Measurements from ENCODE around the gene TMEM125. TPM values are rescaled to one million over a fixed set of nuclear protein-coding genes. Genes with fewer than 3 reads are reported as not detected.

The TMEM125 gene
- total and polyA plus RNA-seq, 2 experiments from 2014 or later = not detected

DNA sequence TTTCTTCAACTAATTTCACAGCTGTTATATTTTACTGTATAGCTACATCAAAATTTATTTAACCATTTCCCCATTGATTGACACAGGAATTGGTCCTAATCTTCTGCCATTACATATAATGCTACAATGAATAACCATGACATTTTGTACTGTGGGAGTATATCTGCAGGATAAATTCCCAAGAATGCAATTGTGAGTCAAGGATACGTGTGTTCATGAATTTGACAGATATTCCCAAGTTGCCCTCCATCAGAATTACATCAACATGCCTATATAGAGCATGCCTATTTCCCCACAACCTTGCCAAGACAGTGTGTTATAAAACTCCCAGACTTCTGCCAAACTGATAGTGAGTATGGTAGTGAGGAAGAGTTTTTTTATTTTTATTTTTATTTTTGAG is 28.3 kb downstream of the TMEM125 start:
- H2AFZ ChIP-seq = no peak overlapping the region
- no peak for TF ChIP-seq EZH2 (IDR thresholded peaks at IDR 0.05; ENCODE audit: insufficient read depth, poor library complexity, severe bottlenecking)
- no peak for TF ChIP-seq EZH2phosphoT487 (IDR thresholded peaks at IDR 0.05; ENCODE audit: insufficient read depth, low read depth)
- H3K79me2 ChIP-seq (ENCODE audit: insufficient read depth) = no peaks in the 10 kb centered on the region
- no peak overlapping the region for H3K27ac ChIP-seq
- WGBS, 2 experiments (ENCODE audit: low coverage in 1 of 2, low lambda C conversion rate in 2 of 2, missing lambda C conversion rate in 2 of 2) = 52 to 85% methylated on average over 1 of the region's 1 CpG
- H3F3A ChIP-seq (ENCODE audit: insufficient read depth) = peaks cover 4% of the 10 kb centered on the region; the same call in 1 of the 2 replicates
- no peak overlapping the region for H3K9ac ChIP-seq
- H3K9me2 ChIP-seq (ENCODE audit: insufficient read depth) = no peaks in the 10 kb centered on the region
- no peaks in the 10 kb centered on the region for H3K9me3 ChIP-seq (ENCODE audit: low read depth)
- H3K36me3 ChIP-seq (ENCODE audit: low read depth) = no peaks in the 10 kb centered on the region
- H3K4me1 ChIP-seq (ENCODE audit: insufficient read depth) = peaks cover 3% of the 10 kb centered on the region
- H3K27me3 ChIP-seq (replicated peaks; ENCODE audit: insufficient read depth) = no peaks in the 10 kb centered on the region
- no peak for DNase-seq
- in situ Hi-C loops (cut with MboI) = no loop called here
- no peak overlapping the region for H3K4me3 ChIP-seq
- no peaks in the 10 kb centered on the region for H4K20me1 ChIP-seq (ENCODE audit: insufficient read depth)
- no peak overlapping the region for H3K4me2 ChIP-seq (ENCODE audit: unreplicated experiment)

DNA sequence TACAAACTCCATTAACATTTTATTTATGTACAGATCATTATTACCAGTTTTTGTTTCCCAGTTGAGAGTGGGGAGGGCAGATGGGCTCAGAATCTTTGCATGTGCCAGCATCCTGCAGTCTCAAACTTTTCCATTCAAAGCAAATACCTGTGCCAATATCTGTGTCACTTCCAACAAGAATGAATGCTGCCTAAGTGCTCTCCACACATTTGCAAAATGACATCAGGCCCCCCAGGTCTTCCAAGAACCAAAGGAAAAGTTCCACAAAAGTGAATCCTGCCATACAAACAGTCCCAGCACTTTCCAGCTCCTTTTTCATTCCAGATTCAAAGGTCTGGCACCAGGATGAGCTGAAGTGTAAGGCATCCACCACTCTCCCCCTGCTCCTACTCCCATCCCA is 29.3 kb downstream of the TMEM125 start:
- H3K4me1 ChIP-seq (ENCODE audit: insufficient read depth) = peaks cover 6% of the 10 kb centered on the region

GRCh38 chr1:43300378-43301094 is 30.8 kb downstream of the TMEM125 start, which contains the start of gene TIE1:
TIE1 (plus strand) TSS chr1:43300982; CDS start chr1:43301072, 90 bp downstream.
- Histone ChIP-seq H3K4me3 (no peak within 1 kb of the TSS), H4K20me1 (ENCODE audit: insufficient read depth) (no peaks in the 10 kb centered on the region), H3K9me3 (ENCODE audit: low read depth) (no peaks in the 10 kb centered on the region), H3K4me2 (ENCODE audit: unreplicated experiment) (no peak within 1 kb of the TSS), H3K4me1 (ENCODE audit: insufficient read depth) (peaks cover 6% of the 10 kb centered on the region), H3K27ac (no peak within 1 kb of the TSS), H3K27me3 (replicated peaks; ENCODE audit: insufficient read depth) (no peaks in the 10 kb centered on the region), H3K79me2 (ENCODE audit: insufficient read depth) (no peaks in the 10 kb centered on the region), H3K9ac (no peak within 1 kb of the TSS), H3K36me3 (ENCODE audit: low read depth) (no peaks in the 10 kb centered on the region), H3F3A (ENCODE audit: insufficient read depth) (peaks cover 8% of the 10 kb centered on the region; the same call in 1 of the 2 replicates), H3K9me2 (ENCODE audit: insufficient read depth) (no peaks in the 10 kb centered on the region), H2AFZ (no peak within 1 kb of the TSS)
- in situ Hi-C loops (cut with MboI) = no loop called here
- DNase-seq = no peak
- WGBS, 2 experiments (ENCODE audit: low coverage in 1 of 2, low lambda C conversion rate in 2 of 2, missing lambda C conversion rate in 2 of 2) = 82 to 83% methylated on average over 10 of the region's 10 CpGs
- no peak for TF ChIP-seq EZH2 (IDR thresholded peaks at IDR 0.05; ENCODE audit: insufficient read depth, poor library complexity, severe bottlenecking)
- no peak for TF ChIP-seq EZH2phosphoT487 (IDR thresholded peaks at IDR 0.05; ENCODE audit: insufficient read depth, low read depth)

More for the DNA sequence above, 29.3 kb downstream of the TMEM125 start:
- TF ChIP-seq EZH2 (IDR thresholded peaks at IDR 0.05; ENCODE audit: insufficient read depth, poor library complexity, severe bottlenecking) (no peak), EZH2phosphoT487 (IDR thresholded peaks at IDR 0.05; ENCODE audit: insufficient read depth, low read depth) (no peak)
- H3F3A ChIP-seq (ENCODE audit: insufficient read depth) = peaks cover 8% of the 10 kb centered on the region; the same call in 1 of the 2 replicates
- H3K4me2 ChIP-seq (ENCODE audit: unreplicated experiment) = no peak overlapping the region
- DNase-seq = no peak
- H3K4me3 ChIP-seq = no peak overlapping the region
- H3K79me2 ChIP-seq (ENCODE audit: insufficient read depth) = no peaks in the 10 kb centered on the region
- H3K9me2 ChIP-seq (ENCODE audit: insufficient read depth) = no peaks in the 10 kb centered on the region
- in situ Hi-C loops (cut with MboI) = no loop called here
- no peak overlapping the region for H2AFZ ChIP-seq
- H3K9ac ChIP-seq = no peak overlapping the region
- H3K27me3 ChIP-seq (replicated peaks; ENCODE audit: insufficient read depth) = no peaks in the 10 kb centered on the region
- no peaks in the 10 kb centered on the region for H3K9me3 ChIP-seq (ENCODE audit: low read depth)
- H3K27ac ChIP-seq = no peak overlapping the region
- no peaks in the 10 kb centered on the region for H4K20me1 ChIP-seq (ENCODE audit: insufficient read depth)
- H3K36me3 ChIP-seq (ENCODE audit: low read depth) = no peaks in the 10 kb centered on the region

DNA sequence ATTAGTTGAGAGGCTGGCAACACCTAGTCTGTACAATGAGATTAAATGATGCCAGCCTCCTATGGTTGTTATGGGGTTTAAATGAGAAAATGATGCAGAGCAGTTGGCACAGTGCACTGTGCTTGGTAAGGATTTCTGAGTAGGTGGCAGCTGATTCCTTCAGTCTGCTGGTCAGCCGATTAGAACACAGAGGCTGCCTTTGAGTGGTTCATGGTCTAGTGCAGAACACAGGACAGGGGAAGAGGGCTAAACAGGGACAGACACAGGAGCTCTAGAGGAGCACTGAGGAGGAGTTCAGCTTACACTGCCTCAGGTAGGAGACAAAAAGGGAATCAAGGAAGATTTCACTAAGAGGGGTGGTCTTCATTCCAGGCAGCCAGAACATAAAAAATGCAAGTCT is 32.4 kb downstream of the TMEM125 start:
- H3K79me2 ChIP-seq (ENCODE audit: insufficient read depth) = no peaks in the 10 kb centered on the region
- 100% methylated on average over 1 of the region's 1 CpG for WGBS, 2 experiments (ENCODE audit: low coverage in 1 of 2, low lambda C conversion rate in 2 of 2, missing lambda C conversion rate in 2 of 2)
- DNase-seq = no peak
- H3F3A ChIP-seq (ENCODE audit: insufficient read depth) = peaks cover 8% of the 10 kb centered on the region; the same call in 1 of the 2 replicates
- H3K27me3 ChIP-seq (replicated peaks; ENCODE audit: insufficient read depth) = no peaks in the 10 kb centered on the region
- no peaks in the 10 kb centered on the region for H3K9me3 ChIP-seq (ENCODE audit: low read depth)
- H3K36me3 ChIP-seq (ENCODE audit: low read depth) = no peaks in the 10 kb centered on the region
- no peak overlapping the region for H3K9ac ChIP-seq
- in situ Hi-C loops (cut with MboI) = no loop called here
- TF ChIP-seq EZH2 (IDR thresholded peaks at IDR 0.05; ENCODE audit: insufficient read depth, poor library complexity, severe bottlenecking) = no peak
- no peak for TF ChIP-seq EZH2phosphoT487 (IDR thresholded peaks at IDR 0.05; ENCODE audit: insufficient read depth, low read depth)
- H3K27ac ChIP-seq = no peak overlapping the region
- H3K4me2 ChIP-seq (ENCODE audit: unreplicated experiment) = no peak overlapping the region
- H2AFZ ChIP-seq = no peak overlapping the region
- H3K4me3 ChIP-seq = no peak overlapping the region
- no peaks in the 10 kb centered on the region for H3K9me2 ChIP-seq (ENCODE audit: insufficient read depth)
- no peaks in the 10 kb centered on the region for H4K20me1 ChIP-seq (ENCODE audit: insufficient read depth)
- peaks cover 6% of the 10 kb centered on the region for H3K4me1 ChIP-seq (ENCODE audit: insufficient read depth)

All from GM23248 (cell line).